HG02885 (cell line): ENCODE results near the gene COG2.

Experiments
- ATAC-seq: cut with Tn5 transposase; IDR thresholded peaks from one replicate; pipeline ENCODE4 v1.9.1; 2021; ENCODE audit warnings: mild to moderate bottlenecking; ENCODE audit not compliant: unreplicated experiment, poor library complexity

COG2 gene

DNA sequence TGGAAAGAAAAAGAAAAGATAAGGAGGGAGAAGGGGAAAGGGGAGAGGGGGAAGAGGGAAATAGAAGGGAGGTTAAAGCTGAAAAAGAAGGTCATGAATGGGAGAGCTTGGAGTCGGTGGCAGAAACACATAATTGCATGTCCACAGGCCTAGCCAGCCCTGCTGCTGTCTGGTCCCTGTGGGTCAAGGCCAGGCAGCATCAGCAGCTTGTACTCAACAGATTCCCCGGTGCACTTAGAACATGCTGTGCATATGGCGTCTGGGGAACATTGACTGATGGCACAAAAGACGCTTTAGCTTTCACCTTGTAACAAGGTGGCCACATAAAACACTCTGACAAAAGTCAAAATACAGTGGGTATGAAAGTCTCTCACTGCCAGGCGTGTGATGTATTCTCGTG, 25.9 kb downstream of the COG2 start:
- no peak for ATAC-seq

- no peak for ATAC-seq
Observed at GRCh38 chr1:230669543-230669942, 27.3 kb downstream of the COG2 start.

DNA sequence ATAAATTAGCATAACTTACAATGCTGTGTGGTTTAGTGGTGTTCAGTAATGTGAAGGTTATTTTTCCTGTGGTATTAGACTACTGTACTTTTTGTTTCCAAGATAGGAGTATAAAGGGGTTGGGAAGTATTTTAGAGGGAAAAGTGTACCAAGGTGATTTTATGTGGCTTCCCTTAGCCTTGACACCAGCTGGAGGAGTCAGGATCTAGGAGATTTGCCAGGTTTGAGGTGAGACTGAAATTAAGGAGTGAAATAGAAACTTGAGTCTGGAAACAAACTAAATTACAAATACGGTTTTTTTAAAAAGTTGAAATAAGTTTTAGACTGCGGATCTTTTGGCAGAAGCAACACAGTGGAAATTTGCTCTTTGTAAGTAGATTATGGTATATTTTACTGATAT, 32.3 kb downstream of the COG2 start:
- no peak for ATAC-seq

GRCh38 chr1:230677200-230677599, 34.9 kb downstream of the COG2 start:
- no peak for ATAC-seq

DNA sequence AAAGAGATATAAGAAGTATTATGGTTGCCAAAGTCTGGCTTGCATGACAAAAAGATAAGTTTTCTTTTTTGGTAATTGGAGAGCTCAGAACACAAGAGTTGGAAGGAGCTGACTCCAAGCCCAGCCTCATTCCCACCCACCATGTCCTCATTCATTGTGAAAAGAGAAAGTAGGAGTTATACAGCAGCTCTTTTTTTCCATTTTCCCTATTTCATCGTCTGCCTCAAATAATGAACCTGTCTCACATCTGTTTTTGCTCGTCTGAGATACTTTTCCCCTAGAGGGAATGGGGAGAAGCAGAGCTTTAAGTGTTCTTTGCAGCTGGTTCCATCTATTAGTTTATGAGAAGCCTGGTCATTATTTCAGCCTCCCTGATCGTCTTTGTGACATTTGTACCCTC, 36.9 kb downstream of the COG2 start:
- ATAC-seq: no peak

DNA sequence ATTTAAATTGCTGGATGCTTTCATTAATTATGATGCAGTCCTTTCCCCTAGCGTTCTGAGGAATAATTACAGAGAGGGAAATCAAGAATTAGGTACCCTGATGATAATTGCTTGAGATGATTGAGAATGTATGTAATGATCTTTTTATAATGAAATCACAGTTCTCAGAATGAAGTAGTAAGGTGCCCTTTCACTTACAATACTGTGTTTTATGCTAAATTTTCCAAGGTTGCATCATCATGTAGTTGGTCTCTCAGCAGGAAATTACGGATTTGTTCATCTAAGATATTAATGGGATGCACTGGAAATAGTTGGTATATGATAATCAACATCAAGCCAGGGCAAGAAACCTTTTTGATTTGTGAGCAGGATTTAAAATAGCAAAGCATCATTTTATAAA, 37.5 kb downstream of the COG2 start:
- no peak for ATAC-seq

GRCh38 chr1:230680300-230681025, 38.2 kb downstream of the COG2 start:
- no peak for ATAC-seq

DNA sequence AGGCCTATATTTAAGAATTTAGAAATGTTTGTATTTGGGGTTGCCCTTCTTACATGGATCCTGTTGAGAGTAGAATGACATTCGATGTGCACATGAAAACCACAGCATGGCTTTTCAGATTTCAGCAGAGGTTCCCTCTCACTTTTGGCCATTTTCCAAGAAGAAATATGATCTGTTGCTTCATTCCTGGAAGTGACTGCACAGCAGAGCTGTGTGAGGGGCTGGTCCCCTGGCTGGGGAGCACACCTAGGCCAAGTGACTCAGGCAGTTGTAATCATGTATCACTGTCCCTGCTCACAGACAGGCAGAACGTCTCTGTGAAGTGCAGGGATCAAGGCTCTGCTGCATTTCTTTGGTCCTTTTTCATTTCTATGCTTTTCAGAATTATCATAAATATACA, 39.3 kb downstream of the COG2 start:
- no peak for ATAC-seq

DNA sequence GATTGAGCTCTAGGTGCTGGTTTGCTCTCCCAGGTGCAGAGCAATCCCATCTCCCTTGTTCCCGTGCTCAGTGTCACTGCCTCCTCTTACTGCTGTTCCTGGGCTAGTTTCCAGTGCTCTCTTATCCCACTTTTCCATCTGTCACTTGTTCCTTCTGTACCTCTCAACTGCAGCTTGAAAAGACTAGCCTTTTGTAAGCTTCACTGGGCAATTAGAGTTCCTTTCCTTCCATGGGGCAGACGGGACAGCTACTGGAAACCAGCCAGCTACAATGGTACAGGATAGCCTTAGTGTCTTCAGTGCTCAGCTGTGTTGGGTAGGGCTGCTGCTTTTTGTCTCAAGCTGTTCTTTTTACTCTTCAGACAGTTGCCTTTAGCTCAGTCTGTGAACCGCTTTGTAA, 40.0 kb downstream of the COG2 start:
- no peak for ATAC-seq

DNA sequence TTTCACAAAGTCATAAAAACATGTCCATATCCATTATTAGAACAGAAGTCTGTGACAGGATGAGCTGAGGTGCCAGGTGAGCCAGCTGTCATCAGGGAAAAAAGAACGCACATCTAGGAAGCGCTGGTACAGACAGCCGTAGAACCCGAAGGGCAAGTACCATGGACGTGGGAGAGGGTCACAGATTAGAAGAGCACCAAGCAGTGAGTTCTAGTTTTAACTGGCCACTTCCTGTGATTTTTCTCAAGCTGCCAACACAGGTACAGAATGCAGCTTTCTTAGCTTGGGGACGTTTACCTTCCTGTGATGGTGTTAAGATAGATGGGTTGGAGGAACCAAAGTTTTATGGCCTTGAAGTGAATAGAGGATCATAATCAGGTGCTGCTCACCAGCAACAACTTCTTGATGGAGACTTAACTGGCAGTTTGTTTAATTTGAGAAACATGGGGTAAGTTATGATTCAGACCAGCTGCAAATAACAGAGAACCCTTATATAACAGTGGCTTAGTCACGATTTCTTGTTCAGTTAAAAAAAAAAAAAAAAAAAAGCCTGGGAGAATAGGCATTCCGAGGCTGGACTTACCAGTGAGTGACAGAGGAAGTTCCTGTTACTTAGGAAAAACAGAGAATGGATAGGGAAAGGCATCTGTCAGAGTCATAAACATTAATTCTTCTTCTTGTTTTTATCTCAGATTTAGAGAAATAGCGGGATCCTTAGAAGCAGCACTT, 40.8 kb downstream of the COG2 start:
- ATAC-seq: no peak

DNA sequence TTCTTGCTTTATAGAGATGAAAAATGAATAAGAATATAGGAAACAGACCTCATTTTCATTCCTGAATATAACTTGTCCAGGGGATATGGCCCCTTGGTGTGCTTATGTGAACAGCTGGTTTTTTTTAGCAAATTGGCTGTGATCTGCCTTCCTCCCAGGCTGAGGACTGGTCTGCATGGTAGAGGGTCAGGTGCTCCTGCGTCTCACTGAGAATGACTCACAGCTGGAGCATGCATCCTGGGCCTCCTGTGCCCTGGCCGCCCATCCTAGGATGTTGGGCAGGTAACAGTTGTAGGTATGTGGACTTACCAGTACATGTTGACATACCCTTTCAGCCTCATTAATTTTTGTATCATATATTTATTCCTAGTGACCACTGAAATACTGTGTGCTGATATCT, 41.9 kb downstream of the COG2 start:
- ATAC-seq: no peak

DNA sequence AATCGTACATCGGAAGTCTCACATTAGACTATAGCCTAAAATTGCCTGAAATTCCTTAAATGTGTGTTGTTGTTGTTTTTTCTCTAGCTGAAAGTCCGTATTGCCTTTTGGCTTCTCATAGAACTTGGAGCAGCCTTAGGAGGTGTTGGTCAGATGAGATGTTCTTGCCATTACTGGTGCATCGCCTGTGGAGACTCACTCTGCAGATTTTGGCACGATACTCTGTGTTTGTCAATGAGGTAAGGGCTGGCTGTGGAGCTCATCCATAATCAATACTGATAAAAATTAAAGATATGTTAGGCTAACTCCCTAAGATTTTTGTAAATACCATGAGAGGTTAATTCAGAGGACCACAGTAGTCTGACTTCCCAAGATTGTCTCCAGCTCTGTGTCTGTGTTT, 42.7 kb downstream of the COG2 start:
- ATAC-seq: no peak

DNA sequence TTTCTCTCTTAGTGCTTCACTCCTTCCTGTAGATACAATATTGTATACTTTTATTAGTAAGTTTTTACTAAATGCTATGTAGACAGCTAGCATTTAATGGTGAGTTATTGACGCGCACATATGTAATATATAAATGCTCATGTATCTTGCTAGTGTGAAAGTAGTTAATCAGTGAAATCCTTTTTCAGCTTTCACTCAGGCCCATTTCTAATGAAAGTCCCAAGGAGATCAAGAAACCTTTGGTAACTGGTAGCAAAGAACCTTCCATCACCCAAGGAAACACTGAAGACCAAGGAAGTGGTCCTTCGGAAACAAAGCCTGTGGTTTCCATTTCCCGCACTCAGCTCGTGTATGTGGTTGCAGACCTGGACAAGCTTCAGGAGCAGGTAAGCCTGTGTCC, 44.5 kb downstream of the COG2 start:
- ATAC-seq: no peak

DNA sequence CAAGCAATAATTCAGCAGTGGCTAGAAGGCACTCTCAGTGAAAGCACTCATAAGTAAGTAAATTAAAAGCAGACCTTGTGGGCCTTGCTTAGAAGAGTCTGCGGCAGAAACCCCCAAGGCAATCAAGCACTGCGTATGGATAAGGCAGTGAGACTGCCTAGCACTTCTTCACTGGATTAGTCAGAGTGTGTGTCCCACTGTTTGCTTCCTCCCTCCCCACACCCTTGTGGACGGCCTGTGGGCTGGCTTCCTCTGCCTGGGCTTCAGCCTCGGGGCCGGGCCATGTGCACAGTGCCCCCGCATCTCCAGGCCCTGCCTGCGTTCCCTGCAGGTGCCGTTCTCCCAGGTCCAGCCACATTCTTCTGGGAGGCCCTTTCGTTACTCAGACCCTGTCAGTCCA, 47.8 kb downstream of the COG2 start:
- ATAC-seq: no peak

DNA sequence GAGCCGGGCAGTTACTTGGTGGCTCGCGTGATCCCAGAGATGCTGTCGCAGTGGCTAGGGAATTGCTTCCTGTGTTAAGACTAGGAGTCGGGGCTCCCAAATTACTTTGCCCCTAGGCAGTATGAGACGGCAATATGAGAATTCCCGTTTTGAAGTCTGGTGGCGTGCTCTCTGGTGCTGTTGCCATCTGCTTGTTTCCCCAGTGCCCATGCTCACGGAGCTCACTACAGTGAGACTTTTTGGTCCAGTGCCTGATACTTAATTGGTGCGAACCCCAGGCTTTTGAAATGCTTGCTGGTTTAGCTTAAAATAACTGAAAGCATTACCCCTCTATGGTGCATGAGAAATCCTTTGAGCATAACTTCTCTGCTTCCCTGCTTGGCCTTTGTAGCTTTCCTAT, 49.3 kb downstream of the COG2 start:
- no peak for ATAC-seq

DNA sequence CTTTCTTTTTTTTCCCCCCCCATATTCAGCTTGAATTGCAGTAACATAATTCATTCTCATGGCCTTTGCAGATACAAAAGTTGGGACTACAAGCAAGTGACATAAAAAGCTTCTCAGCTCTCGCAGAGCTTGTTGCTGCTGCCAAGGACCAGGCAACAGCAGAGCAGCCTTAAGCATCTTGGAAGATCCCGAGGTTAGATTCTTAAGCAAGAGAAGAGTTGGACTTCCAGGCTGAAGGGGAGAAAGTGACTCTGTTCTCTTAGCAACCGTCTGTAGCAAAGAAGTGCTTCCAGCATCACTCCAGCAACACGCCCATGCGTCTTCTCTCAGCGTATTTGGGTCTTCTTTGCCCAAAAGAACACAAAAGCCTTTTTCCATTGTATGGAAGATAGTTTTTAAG, 50.9 kb downstream of the COG2 start:
- ATAC-seq: no peak

- ATAC-seq: no peak
Observed at GRCh38 chr1:230693777-230694176, 51.5 kb downstream of the COG2 start.

DNA sequence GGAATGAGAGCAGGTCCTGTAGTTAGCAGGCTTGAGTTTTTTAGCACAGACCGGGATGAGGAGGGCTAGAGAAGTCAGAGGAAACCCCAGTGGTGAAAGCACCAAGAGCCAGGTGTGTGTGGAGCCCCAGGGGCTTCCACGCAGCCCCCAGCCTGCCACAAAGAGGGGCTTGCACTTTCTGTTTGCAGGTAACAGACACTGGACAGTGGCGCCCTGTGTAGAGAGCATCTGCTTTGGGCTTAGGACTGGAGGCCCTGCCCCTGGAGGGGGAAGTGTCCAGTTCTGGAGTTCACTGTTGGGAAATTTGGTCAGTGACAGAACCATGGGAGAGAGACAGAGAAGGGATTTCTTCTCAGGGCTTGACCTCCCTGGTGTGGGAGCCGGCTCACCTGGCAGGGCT, 52.2 kb downstream of the COG2 start:
- no peak for ATAC-seq

DNA sequence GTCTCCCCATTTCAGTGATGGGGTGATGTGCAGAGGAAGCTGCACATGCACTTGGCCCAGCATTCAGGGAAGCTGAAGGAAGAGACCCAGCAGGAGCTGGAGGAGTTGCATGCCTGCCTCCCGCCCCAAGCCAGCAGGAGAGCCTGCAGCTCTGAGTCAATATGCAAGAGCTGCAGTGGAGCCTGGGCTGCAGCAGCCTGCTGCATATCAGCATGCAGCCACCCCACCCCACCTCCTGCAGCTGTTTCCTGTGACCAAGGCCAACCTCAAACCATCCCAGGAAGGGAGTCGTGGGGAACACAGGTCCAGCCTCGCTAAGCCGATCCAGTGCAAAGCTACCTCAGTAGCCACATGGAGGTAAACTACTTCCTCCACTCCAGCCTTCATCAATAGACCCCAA, 52.7 kb downstream of the COG2 start:
- ATAC-seq: no peak

DNA sequence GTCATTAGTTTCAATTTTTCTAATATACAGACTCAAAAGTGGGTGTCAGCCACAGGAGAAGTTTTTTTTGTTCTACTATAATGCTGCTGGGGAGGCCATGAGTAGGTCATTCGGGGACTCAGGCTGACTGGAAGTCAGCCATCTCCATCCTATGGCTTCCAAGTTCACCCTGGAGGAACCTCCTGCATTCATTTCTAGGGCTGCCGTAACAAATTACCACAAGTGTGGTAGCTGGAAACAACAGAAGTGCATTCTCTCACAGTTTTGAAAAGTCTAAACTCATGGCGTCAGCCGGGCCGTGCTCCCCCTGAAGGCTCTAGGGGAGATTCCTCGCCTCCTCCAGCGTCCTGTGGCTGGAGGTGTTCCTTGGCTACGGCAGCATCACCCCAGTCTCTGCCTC, 53.9 kb downstream of the COG2 start:
- no peak for ATAC-seq

DNA sequence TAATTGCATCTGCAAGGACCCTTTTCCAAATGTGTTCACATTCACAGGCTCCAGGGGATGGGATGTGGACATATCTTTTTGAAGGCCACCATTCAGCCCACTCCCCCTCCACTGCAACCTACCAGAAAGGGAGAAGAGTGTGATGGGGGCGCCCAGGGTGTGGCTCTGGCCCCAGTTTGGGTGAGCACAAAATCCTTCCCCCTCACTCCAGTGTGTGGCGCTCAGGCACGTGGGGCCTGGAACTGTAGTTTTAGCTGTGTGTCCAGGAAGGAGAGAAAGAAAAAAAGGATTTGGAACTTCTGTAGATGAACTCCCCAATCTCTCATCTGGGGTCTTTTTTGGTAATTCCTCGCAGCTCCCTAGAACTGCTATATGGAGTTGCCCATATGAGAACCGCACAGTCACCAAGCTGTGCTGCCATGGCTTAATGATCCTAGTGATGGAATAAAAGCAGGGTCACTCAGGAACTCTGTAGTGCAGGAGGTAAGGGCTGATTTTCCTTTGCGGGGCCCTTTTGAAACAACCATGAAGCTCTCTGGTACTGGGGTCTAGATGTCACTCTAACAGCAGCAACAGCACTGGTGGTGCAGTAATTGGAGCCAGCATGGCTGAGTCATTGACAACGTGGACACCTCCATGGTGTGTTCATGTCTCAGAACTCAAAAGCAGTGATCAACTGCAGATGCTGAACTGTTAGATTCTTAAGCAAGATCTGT, 54.6 kb downstream of the COG2 start:
- no peak for ATAC-seq

- no peak for ATAC-seq
Observed at GRCh38 chr1:230698130-230698529, 55.8 kb downstream of the COG2 start.
